Heart left ventricle (tissue), 16 donors: ENCODE data around the gene TBR1. TPM values are rescaled to one million over a fixed set of nuclear protein-coding genes. Genes with fewer than 3 reads are reported as not detected.

Experiments used
- ATAC-seq, 4 donors: fragments of 200-7000 bp; cut with Tn5 transposase; one replicate each; pipeline ENCODE4 v1.9.1; 2020 to 2022; ENCODE audit warnings: moderate library complexity in 4 of 4, mild to moderate bottlenecking in 3 of 4, moderate number of reproducible peaks in 1 of 4
- DNase-seq, 5 donors: peaks; one replicate each; pipeline ENCODE4 v3.0.0-alpha.2; 2020
- H3K27ac ChIP-seq, 12 donors: fragments of 200-600 bp; sonication (generic) in 4 of 12; one replicate each; pipeline versions ENCODE4 v1.5.0 to v1.8.0; 2016 to 2022; ENCODE audit warnings: mild to moderate bottlenecking in 2 of 12
- H3K27me3 ChIP-seq, 9 donors: fragments of 200-600 bp; sonication (generic) in 2 of 9; one replicate each; pipeline versions ENCODE4 v1.5.1 to v1.8.0; 2016 to 2022; ENCODE audit warnings: mild to moderate bottlenecking in 3 of 9
- H3K36me3 ChIP-seq, 9 donors: fragments of 200-600 bp; sonication (generic) in 2 of 9; one replicate each; pipeline versions ENCODE4 v1.5.0 to v1.8.0; 2018 to 2022; ENCODE audit warnings: mild to moderate bottlenecking in 2 of 9
- H3K4me1 ChIP-seq, 12 donors: fragments of 200-600 bp; sonication (generic) in 4 of 12; one replicate each; pipeline versions ENCODE4 v1.5.0 to v1.8.0; 2016 to 2022; ENCODE audit warnings: mild to moderate bottlenecking in 3 of 12
- H3K4me3 ChIP-seq, 12 donors: fragments of 200-600 bp; sonication (generic) in 4 of 12; one replicate each; pipeline versions ENCODE4 v1.5.0 to v1.8.0; 2017 to 2022; ENCODE audit warnings: mild to moderate bottlenecking in 9 of 12, moderate library complexity in 4 of 12
- H3K9me3 ChIP-seq, 12 donors: fragments of 200-600 bp; sonication (generic) in 4 of 12; one replicate each; pipeline versions ENCODE4 v1.5.0 to v1.8.0; 2016 to 2022; ENCODE audit warnings: mild to moderate bottlenecking in 1 of 12
- CTCF ChIP-seq, 12 donors: fragments of 200-600 bp; sonication (generic) in 4 of 12; IDR thresholded peaks; one replicate each; pipeline versions ENCODE4 v1.5.0 to v1.8.0; 2018 to 2022; ENCODE audit warnings: antibody characterized with exemption in 12 of 12, mild to moderate bottlenecking in 5 of 12
- POLR2A ChIP-seq, 2 donors: fragments of 450-650 bp; IDR thresholded peaks; one replicate each; pipeline ENCODE4 v1.6.1; 2017; ENCODE audit warnings: antibody characterized with exemption in 2 of 2, mild to moderate bottlenecking in 2 of 2, moderate library complexity in 2 of 2
- WGBS, 4 donors: extraction: QIAGEN DNeasy Blood & Tissue Kit in 2 of 4; methylation state at CpG; one replicate each; pipeline versions ENCODE4 v1.1.5 to v1.1.7; 2013 to 2018; 5-methylcytosine and 5-hydroxymethylcytosine counted together
- intact Hi-C, 10 donors: fragments of 100-400 bp; cut with DNase I; formaldehyde crosslinking; loops; one replicate each; pipeline versions ENCODE4 v1.11.1 to v1.14.2; 2022
- polyA plus RNA-seq, 2 donors: library from polyadenylated mRNA; stranded (reverse); fragments of 200-250 nt; gene quantifications; one replicate each; pipeline ENCODE4 v1.2.3, GENCODE V29; 2013
- total RNA-seq, 9 donors: library from RNA; depleted of rRNA in 2 of 9; stranded (reverse); fragments of >200 nt in 2 of 9; fragmentation: NEBNext Ultra II Directional in 3 of 9; extraction: Animal tissue kit (Norgen Biotek cat#: 25700) in 3 of 9; gene quantifications; one replicate each; pipeline versions ENCODE4 v1.1.0 to v1.2.4, GENCODE V29; 2016 to 2023
- donor health status: ischemic (EF 13 %, LVEDD 7.1; RV severe dilation, severe dysfunction).
- donor health status: healthy with polysubstance abuse.
- donor health status: DM: no; HTN: yes; CAD: no.
- donor health status: DM: no; HTN: no; CAD: no.
- donor health status: ischemic (EF 25% LVEDD 6.9; RV normal size, moderate dysfunction).
- donor health status: ischemic (EF 25% LVEDD 5.7; RV mildly dilated, moderate dysfunction).
- donor health status: healthy.
- donor health status: DM: yes; HTN: yes; CAD: no.
- donor health status: ischemic (EF 35%, LVEDD 5.7; RV mildly dilated, moderate dysfunction).
- donor health status: nonischemic (EF 11% LVEDD 7.7; RV severe dilation, severe dysfunction).
- donor health status: DM: yes; HTN: yes; CAD: no.
- donor health status: PGD.
- donor health status: ischemic (EF 29% LVEDD 5.4; RV normal size, mild dysfunction).
- donor health status: nonischemic (EF 23%, LVEDD 6.1; RV moderate dilation, normal function).

Gene TBR1
- total and polyA plus RNA-seq, 11 donors = 1.0 TPM; not detected in 10

GRCh38 chr2:161426455-161426921 lies 10.4 kb downstream of the TBR1 start:
- H3K9me3 ChIP-seq = no peaks in the 10 kb centered on the region
- DNase-seq (no peak), ATAC-seq (no peak)
- peak overlapping the region in 2 of 12 donors; percentile 9 to 43 for H3K4me3 ChIP-seq
- intact Hi-C loops = no loop called here
- peak in 7 of 12 donors; percentile 11 to 37 (median 26) for TF ChIP-seq CTCF (IDR thresholded peaks at IDR 0.05)
- no peak for TF ChIP-seq POLR2A (IDR thresholded peaks at IDR 0.05)
- 9 to 15% (median 13%) methylated on average over 13 of the region's 13 CpGs for WGBS, 4 donors
- H3K36me3 ChIP-seq = no peaks in the 10 kb centered on the region
- H3K27me3 ChIP-seq = peaks cover 60 to 99% (median 86%) of the 10 kb centered on the region in 9 donors
- peaks cover 0 to 28% (median 8%) of the 10 kb centered on the region in 12 donors for H3K4me1 ChIP-seq
- H3K27ac ChIP-seq = no peak overlapping the region

- WGBS, 4 donors = 3 to 7% (median 4%) methylated on average over 31 to 54 of the region's 54 CpGs
- intact Hi-C loops = no loop called here
- no peaks in the 10 kb centered on the region for H3K9me3 ChIP-seq
- H3K27me3 ChIP-seq = peaks cover 58 to 99% (median 80%) of the 10 kb centered on the region in 9 donors
- peaks cover 0 to 28% (median 8%) of the 10 kb centered on the region in 12 donors for H3K4me1 ChIP-seq
- ATAC-seq = peak in 1 of 4 donors; percentile 20
- TF ChIP-seq POLR2A (IDR thresholded peaks at IDR 0.05) (no peak), CTCF (IDR thresholded peaks at IDR 0.05) (no peak)
- H3K4me3 ChIP-seq = peak overlapping the region in 3 of 12 donors; percentile 2 to 43 (median 9)
- H3K27ac ChIP-seq = no peak overlapping the region
- no peak for DNase-seq
- no peaks in the 10 kb centered on the region for H3K36me3 ChIP-seq
Observed at GRCh38 chr2:161426922-161427663, 11.0 kb downstream of the TBR1 start.

DNA sequence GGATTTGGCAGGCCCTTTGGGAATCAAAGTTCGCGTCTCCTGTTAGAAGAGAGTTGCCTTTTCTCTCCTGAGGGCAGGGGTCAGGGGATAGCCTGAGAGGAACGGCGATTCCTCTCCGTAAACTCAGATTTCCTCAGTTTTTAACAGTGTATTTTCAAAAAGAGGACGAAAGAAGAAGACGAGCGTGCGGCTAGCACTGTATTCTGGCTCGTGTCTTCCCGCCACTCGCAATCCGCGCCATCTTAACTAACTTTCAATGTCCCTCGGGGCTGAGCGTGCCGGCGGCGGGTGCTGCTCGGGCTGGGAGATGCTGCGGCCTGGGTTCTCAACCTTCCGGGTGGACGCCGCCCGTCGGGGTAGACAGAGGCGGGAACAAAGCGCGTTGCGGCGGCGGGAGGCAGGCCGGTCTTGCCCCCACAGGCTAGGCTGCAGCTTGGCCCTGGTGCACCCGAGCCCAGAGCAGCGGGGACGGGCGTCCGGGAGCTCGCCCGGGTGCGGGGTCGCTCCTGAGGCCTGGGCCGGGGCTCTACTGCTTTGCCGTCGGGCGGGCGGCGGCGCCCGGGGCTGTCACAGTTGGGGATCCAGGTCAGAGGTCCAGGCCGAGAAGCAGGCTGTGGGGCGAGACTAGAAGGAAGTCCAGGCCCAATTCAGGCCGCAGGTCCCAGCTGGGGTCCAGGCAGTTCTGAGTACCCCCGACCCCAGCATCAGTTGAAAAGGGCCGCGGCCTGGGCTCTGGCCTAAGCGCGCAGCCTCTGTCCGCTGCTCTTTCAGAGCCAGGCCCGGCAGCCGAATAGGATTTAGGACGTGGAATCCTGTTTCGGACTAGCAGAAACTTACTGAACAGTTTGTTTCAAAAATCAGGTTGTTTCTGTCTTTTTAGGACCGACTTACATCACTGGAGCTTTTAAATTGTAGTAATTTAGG lies 11.8 kb downstream of the TBR1 start:
- Histone ChIP-seq H3K27me3 (peaks cover 50 to 99% (median 74%) of the 10 kb centered on the region in 9 donors), H3K4me3 (no peak overlapping the region), H3K4me1 (peaks cover 0 to 28% (median 8%) of the 10 kb centered on the region in 12 donors), H3K27ac (no peak overlapping the region), H3K9me3 (no peaks in the 10 kb centered on the region), H3K36me3 (no peaks in the 10 kb centered on the region)
- DNase-seq = peak in 1 of 5 donors; percentile 51
- intact Hi-C loops = no loop called here
- 20 to 30% (median 28%) methylated on average over 42 to 64 of the region's 64 CpGs for WGBS, 4 donors
- ATAC-seq = peak in 1 of 4 donors; percentile 27
- TF ChIP-seq CTCF (IDR thresholded peaks at IDR 0.05) = no peak
- no peak for TF ChIP-seq POLR2A (IDR thresholded peaks at IDR 0.05)

GRCh38 chr2:161430386-161430785 lies 14.3 kb downstream of the TBR1 start:
- H3K36me3 ChIP-seq = no peaks in the 10 kb centered on the region
- peaks cover 0 to 7% (median 0%) of the 10 kb centered on the region in 12 donors for H3K9me3 ChIP-seq
- no peak for TF ChIP-seq CTCF (IDR thresholded peaks at IDR 0.05)
- TF ChIP-seq POLR2A (IDR thresholded peaks at IDR 0.05) = no peak
- DNase-seq (no peak), ATAC-seq (no peak)
- 59 to 79% (median 66%) methylated on average over 2 of the region's 2 CpGs for WGBS, 4 donors
- intact Hi-C loops = no loop called here
- H3K27ac ChIP-seq = no peak overlapping the region
- peaks cover 28 to 98% (median 53%) of the 10 kb centered on the region in 9 donors for H3K27me3 ChIP-seq
- H3K4me3 ChIP-seq = no peak overlapping the region
- peaks cover 0 to 13% (median 0%) of the 10 kb centered on the region in 12 donors for H3K4me1 ChIP-seq
